GM19463 (cell line): Measurements from ENCODE around the gene POLR3A.
"Not testable (repeated sequence)": the region's sequence is repeated elsewhere in the genome, so short reads cannot be mapped to it uniquely, and the experiment has no call there.

Experiments
- ATAC-seq: cut with Tn5 transposase; IDR thresholded peaks from one replicate; pipeline ENCODE4 v1.9.1; 2021; ENCODE audit warnings: mild to moderate bottlenecking, moderate library complexity; ENCODE audit not compliant: unreplicated experiment

Gene POLR3A

DNA sequence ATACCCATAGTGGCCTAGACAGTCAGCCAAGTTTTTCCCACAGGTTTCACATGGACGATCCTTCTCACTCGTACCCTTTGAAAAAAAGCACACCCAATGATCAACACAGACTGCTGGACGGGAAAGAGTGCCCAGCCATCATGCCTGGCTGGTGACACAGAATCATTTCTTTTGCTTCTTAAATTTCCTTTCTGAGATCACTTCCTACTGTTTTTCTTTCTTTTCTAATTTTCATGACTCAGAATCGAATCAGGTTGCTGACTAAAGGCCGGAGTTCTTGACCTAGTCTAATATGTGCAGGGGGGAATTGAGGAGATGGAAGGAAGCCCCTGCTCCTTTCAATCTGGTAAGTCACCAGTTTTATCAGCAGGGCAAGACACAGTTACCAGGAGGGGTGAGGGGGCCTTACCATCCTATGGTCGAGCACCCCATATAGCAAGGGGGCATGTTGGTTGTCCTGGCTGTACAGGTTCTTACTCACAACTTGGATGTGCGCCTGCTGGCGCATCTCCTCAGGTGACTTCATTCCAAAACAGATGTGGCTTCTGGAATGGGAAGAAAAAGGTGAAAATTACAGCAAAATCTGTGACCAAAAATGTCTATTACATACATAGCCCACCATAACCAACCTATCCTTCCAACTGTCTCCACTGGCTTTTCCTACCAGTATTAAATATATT lies 3.5 kb downstream of the POLR3A start:
- ATAC-seq, result no peak

DNA sequence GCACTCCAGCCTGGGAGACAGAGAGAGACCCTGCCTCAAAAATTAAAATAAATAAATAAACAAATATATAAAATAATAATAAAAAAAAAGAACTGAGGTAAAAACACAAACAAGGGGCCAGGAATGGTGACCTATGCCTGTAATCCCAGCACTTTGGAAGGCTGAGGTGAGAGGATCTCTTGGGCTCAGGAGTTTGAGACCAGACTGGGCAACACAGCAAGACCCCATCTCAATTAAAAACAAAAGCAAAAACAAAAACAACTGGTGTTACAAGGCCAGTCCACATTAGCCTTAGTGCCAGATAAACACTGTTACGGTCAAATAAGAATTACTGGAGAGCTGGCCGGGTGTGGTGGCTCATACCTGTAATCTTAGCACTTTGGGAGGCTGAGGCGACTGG lies 5.6 kb downstream of the POLR3A start:
- no peak for ATAC-seq

DNA sequence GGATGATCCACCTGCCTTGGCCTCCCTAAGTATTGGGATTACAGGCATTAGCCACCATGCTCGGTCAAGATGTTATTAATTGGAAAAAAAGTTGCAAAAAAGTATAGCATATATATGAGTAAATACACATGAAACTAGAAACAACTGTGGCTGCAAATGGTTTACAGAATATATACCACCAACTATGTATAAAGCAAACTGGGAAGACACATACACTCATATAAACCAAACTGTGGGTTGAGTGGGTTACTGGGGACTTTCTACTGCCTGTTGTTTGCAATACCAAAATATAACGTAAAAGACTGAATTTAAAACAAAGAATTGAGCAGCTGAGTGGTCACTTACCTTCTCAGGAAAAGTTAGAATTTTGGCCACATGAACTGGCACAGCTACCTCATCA lies 8.1 kb downstream of the POLR3A start:
- ATAC-seq, result no peak

DNA sequence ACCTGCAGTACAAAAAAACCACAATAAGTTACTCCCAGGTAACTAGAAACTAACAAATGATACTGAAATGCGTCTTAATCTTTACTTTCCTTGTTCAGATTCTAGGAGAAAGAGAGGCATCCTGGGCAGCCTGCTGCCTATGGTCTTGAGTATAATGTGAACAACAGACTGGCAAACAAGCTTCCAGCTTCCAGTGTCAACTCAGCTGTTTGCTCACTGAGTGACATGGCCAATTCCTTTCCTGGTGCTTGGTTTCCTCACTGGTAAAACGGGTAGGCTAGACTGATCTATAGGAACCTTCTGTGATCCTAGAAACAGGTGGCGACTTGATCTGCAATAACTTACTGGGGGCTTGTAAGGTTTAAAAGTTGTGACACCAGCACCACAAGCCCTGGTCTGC lies 10.1 kb downstream of the POLR3A start:
- no peak for ATAC-seq

DNA sequence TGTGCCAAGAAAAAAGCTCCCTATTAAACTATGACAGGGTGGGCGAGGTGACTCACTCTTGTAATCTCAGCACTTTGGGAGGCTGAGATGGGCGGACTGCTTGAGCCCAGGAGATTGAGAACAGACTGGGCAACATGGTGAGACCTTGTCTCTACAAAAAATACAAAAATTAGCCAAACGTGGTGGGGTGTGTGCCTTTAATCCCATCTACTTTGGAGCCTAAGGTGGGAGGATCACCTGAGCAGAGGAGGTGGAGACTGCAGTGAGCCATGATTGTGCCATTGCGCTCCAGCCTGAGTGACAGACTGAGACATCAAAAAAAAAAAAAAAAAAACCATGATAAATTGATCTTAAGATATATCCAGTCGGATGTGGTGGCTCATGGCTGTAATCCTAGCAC lies 11.5 kb downstream of the POLR3A start:
- ATAC-seq, result no peak

DNA sequence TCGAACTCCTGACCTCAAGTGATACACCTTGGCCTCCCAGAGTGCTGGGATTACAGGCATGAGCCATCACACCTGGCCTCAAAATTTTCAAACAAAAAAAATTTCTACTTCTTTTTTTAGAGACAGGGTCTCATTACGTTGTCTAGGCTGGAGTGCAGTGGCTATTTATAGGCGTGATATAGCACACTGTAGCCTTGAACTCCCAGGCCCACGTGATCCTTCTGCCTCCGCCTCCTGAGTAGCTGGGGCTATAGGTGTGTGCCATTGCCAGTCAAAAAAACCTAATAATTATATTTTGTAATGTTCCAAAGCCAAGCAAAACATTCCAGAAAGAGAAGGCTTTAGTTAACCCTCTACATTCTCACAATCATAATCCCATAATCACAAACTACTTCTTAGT lies 13.8 kb downstream of the POLR3A start:
- ATAC-seq, result no peak

DNA sequence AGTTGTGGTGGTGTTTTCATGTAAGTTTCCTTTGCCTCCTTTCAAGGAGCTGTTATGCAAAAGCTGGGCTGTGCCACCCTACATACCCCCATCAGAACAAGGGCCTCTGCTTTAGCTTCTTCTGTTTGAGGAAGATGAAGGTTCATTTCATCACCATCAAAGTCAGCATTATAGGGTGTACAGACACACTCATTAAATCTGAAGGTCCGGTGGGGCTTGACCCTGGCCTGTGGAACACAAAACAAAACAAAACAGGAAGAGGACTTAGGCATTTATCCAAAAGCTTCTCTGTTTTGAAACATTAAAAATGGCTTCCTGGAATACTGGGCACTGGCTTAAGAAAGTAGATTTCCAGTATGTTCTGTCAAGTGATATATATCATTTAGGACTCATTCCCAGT lies 15.8 kb downstream of the POLR3A start:
- no peak for ATAC-seq

DNA sequence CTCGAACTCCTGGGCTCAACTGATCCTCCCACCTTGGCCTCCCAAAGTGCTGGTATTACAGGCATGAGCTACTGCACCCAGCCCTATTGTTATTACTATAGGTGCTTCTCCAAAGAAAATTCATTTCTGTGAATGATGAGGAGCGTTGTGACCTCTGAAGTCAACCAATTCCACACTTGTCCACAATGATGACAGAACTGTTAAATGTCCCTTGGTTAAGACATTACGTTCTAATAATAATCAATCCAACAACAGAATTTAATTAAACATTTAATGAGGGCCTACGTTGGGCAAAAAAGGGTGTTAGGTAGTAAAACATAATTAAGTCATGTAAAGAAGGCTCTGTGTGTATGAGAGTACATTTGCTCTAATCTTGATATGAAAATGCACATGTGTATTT lies 18.2 kb downstream of the POLR3A start:
- ATAC-seq, result no peak

DNA sequence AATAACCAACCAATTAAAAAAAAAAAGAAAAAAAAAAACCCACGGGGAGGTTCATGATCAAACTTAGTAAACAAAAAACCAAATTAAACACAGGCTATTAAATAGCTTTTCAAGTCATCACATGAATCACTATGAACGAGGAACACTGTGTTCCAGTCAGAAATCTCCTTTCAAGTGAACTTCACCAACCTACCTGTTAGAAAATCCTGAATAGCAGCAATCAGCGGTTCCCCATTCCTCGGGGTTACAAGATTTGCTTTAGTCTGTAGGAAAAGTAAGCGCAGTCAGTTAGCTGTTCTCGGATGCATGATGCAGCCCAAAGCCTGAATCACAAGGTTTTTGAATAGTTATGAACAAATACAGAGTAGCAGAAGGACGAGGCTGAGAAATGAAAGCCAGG lies 19.0 kb downstream of the POLR3A start:
- no peak for ATAC-seq

DNA sequence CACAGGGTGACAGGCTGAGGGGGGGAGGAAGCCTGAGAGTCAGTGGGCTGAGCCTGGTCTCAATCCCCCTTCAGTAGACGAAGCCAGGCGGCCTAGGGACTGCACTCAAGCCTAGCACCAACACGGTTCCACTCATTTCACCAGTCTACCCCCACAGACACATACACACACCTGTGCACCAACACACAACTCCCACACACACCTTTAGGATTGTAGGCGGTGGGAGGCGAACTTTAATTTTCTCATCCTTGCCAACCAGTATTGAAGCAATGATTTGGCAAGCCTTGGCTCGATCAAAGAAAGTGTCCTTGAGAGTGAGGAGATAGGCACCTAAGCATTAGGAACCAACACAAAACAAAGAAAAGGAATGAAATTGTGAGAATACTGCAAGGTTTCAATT lies 19.7 kb downstream of the POLR3A start:
- ATAC-seq, result no peak

DNA sequence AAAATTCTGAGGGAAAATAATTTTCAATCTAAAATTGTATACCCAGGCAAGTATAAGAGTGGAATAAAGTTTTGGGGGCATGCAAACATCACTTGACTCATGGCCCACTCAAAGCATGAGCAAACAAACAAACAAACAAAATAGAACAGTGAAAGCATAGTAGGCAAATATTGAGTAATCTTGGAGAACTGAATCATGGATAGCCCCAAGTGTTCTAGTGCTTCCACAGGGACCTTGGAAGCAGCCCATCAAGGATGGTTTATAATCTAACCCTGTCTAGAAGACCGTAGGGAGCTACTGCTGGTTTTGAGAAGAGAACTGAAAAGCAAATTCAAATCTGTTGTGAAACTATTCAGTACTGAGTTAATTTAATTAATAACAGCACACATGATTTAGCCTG lies 22.1 kb downstream of the POLR3A start:
- no peak for ATAC-seq

DNA sequence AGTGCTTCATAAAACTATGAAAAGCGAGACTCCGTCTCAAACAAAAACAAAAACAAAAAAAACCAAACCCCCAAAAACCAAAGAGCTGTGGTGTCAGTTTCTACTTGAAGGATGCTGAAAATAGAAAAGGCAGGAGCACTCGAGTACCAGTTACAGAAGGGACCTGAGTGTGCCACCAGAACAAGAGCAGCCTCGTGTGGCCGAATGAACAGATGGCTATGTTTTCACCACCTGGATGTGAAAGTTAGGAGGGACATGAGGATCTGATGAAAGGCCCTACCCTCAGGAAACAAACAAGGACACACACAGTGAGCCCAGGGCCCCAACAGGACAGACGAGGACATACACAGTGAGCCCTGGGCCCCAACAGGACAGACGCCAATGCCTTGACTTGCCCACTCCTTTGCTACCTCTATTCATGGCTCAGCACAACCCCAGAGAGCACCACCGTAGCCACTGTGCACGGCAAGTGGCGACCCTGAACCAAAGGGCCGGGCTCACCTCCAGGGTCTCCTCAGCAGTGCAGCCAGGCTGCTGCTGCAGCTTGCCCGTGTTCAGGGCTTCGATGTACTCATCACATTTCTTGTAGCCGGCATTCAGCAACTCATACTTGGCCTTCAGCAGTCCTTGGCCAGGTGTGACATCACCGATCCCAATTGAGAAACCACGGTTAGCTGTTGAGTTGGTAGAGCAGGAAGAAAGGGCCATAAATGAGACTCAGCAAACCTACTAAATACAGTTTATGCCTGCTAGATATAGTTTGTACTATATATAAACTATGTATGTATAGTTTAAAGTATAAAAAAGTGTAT lies 24.9 kb downstream of the POLR3A start:
- ATAC-seq, result no peak

DNA sequence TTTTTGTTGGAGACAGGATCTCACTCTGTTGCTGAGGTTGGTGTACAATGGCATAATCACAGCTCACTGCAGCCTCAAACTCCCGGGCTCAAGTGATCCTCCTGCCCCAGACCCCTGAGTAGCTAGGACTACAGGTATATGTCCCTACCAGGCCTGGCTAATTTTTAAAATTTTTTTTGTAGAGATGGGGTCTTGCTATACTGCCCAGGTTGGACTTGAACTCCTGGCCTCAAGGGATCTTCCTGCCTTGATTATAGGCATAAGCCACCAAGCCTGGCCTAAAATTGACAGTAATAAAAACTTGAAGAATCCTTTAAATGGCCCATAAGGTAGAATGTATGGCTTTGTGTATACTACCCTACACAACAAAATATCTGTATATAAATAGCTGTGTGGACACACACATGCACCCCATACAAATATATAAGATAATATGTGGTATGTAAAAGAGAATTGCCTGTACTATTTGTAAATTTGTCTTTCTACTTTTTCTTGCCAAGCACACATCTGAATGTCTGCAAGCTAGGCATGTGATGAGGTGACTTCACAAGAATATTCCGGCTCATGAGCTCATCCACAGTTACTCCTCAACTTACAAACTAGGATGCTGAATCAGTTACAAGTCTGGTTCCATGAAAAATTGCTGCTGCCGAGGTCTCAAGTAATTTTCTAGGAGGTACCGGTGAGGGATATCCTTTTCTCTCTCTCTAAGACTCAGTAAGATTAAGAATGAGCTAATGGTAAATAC lies 26.6 kb downstream of the POLR3A start:
- ATAC-seq, result no peak

DNA sequence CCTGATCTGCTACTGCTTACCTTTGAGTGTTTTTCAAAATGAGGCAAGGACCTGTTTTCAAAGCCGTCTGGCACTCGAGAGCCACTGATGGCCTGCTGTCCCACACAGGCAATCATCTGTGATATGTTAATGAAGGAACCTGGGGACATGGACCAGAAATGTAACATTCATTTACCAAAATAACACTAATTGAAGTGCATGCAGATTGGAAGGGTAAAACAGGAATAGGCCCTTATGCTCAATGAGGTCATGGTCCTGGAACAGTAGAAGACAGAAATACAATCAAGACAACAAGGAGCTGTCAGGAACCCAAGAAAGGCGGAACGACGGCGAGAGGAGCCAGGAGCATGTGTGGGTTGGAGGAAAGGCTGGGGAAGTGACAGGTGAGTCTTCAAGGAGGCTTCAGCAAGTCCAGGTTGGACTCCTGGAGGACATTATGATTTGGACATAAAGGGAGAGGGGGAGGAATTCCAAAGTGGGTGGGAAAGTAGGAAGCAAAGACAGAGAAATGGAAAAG lies 28.3 kb downstream of the POLR3A start:
- ATAC-seq, result no peak

DNA sequence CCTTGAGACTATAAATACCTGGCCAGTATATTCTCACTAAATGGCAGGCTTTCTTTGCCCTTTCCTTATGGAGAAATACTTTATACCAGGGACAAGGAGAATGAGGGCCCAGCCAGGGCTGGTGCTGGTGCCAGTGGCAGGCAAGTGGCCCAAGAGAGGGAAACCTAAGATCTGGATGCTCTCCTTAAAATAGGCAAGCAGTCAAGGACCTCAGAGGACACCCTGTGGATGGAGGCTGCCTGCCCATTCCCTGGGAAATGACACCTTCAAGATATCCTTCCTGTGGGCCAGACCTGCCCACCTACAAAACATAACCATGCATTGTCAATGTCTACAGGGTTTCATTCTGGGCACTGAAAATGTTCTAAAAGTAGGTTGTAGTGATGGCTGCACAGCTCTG lies 29.1 kb downstream of the POLR3A start:
- ATAC-seq, result no peak

DNA sequence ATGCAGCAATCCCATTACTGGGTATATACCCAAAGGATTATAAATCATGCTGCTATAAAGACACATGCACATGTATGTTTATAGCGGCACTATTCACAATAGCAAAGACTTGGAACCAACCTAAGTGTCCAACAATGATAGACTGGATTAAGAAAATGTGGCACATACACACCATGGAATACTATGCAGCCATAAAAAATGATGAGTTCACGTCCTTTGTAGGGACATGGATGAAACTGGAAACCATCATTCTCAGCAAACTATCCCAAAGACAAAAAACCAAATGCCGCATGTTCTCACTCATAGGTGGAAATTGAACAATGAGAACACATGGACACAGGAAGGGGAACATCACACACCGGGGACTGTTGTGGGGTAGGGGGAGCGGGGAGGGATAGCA lies 30.5 kb downstream of the POLR3A start:
- not testable (repeated sequence) for ATAC-seq

DNA sequence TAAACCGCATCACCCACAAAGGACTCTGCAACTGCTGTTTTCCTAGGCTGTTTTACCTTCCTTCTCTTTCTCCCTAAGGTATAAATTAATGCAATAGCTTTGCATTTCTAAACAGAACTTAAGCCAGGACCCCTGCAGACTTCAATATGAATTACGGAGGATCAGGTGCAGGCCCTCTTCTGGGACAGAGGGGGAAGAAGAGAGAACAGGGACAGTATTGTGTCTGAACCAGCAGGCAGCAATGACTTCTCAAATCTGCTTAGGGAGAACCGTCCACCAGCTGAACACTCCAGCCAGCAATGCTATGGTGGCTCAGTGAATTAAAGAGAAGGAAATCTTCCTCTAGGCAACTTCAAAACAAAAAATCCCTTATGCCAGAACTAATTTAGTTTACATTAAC lies 35.7 kb downstream of the POLR3A start:
- ATAC-seq, result no peak

DNA sequence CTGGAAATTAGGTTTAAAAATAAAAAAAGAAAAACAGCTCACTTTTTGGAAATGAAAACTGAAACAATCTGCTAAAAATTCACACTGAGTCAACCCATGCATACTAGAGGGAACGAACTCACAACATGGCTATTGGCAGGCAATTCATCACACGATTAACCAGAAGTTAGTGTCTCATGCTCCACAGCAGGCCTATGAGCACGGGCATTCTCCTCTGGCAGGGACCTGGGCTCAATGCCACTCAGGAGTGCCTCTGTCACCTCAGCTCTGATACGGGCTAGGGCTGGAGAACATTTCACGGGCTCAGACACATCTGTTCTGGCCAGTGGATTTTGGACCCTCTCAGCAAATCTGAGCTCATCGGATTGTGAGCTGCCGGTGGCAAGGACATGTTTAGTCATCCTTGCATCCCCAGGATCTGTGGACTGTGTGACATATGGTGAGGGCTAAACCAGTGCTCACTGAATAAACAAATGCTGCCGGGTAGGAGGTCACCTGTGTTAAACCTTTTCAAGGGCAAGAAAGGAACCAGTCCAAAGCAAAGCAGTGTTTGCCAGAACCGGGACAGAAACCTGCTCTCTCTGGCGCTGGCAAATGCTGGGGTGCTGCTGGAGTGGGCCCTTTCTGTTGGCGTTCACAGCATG lies 40.1 kb downstream of the POLR3A start:
- no peak for ATAC-seq

DNA sequence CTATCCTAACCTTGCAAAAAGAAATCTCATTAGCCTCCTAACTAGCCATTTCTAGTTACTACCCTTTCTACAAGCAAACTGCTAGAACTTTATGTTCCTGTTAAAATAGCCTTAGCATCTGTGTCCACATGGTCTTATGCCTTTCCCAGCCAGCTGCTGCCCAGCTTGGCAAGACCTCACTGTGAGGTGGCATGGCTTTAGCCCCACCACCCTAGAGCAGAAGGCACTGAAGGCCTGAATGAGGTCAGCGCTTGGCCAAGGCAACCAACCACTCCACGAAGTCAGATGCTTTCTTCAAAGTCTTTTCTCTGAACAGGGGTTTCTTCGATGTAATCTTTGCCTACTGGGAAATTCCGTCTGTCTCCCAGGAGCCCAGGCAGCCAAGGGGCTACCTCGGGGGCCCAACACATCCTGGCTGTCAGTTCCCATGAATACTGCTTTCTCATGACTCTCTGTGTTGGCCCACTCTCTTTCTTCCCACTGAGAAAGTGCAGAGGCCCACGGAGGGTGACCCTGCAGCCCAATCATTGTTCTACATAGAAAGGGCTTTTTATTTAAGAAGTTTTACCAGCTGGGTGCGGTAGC lies 41.6 kb downstream of the POLR3A start:
- ATAC-seq, result no peak

DNA sequence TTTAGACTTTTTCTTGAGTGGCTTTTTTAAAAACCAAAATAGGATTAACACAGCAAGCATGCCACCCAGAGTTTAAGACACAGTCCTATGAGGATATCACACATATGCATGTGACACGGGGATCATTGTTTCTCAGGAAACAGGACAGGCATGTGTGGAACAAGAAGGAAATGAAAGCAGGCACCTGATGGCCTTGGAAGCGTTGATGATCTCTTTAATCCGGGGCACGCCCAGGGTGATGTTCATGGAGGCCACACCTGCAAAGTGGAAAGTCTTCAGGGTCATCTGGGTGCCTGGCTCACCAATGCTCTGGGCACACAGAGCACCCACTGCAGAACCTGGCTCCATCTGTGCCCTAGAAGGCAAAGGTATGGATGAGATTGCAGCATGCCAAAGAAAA lies 44.3 kb downstream of the POLR3A start:
- ATAC-seq, result no peak
